Upper lobe of left lung (tissue), 4 donors: Measurements from ENCODE around the gene ACKR2.

Experiments
- POLR2A ChIP-seq, 4 donors: fragments of 450-650 bp; IDR thresholded peaks; one replicate each; pipeline ENCODE4 v1.5.1; 2016 to 2017; ENCODE audit warnings: antibody characterized with exemption in 4 of 4, mild to moderate bottlenecking in 2 of 4
- POLR2AphosphoS5 ChIP-seq, 2 donors: sonication (generic); formaldehyde crosslinking; IDR thresholded peaks; one replicate each; pipeline ENCODE4 v1.5.1; 2017; ENCODE audit warnings: antibody characterized with exemption in 2 of 2
- TF ChIP-seq, protein P1 (sequence below), 6 experiments: fragments of 450-650 bp in 4 of 6; fragments of 200-600 bp in 2 of 6; sonication (generic) in 2 of 6; IDR thresholded peaks; one replicate each; pipeline ENCODE4 v1.5.1; 2016 to 2019; ENCODE audit warnings: antibody characterized with exemption in 6 of 6

DNA sequence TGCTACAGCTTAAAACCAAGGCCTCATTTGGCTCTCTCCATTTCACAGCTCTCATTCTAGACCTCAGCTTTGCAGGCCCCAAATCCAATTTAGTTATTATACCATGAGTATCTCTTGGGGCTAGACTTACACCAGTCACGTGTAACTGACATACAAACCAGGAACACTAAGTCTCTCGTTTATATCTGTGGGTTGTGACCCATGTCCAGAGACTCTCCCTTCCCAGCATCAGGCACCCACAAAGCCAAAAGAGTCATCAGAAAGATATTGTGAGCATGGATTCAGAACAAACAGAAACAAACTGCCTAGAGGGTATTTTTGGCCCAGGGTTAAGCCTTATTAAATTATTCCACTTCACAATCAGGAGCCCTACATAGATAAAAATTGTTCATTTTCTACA is 30.6 kb upstream of the ACKR2 start:
- TF ChIP-seq POLR2A (IDR thresholded peaks at IDR 0.05) (no peak), POLR2AphosphoS5 (IDR thresholded peaks at IDR 0.05) (peak in 1 of 2 donors; percentile 42)
- TF ChIP-seq, protein P1, sequence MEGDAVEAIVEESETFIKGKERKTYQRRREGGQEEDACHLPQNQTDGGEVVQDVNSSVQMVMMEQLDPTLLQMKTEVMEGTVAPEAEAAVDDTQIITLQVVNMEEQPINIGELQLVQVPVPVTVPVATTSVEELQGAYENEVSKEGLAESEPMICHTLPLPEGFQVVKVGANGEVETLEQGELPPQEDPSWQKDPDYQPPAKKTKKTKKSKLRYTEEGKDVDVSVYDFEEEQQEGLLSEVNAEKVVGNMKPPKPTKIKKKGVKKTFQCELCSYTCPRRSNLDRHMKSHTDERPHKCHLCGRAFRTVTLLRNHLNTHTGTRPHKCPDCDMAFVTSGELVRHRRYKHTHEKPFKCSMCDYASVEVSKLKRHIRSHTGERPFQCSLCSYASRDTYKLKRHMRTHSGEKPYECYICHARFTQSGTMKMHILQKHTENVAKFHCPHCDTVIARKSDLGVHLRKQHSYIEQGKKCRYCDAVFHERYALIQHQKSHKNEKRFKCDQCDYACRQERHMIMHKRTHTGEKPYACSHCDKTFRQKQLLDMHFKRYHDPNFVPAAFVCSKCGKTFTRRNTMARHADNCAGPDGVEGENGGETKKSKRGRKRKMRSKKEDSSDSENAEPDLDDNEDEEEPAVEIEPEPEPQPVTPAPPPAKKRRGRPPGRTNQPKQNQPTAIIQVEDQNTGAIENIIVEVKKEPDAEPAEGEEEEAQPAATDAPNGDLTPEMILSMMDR (IDR thresholded peaks at IDR 0.05): no peak
